Right lung (tissue), 5 donors: ENCODE data around the gene PRKAR2B. TPM values are rescaled to one million over a fixed set of nuclear protein-coding genes. Genes with fewer than 3 reads are reported as not detected.
"Not testable (repeated sequence)": the region's sequence is repeated elsewhere in the genome, so short reads cannot be mapped to it uniquely, and the experiment has no call there.

Source experiments
- DNase-seq, 2 donors: peaks; one replicate each; pipeline ENCODE4 v3.0.0-alpha.2; 2013
- polyA plus RNA-seq, 5 donors: library from polyadenylated mRNA; unstranded; fragments of 120-200 nt; gene quantifications; one replicate each; pipeline versions ENCODE4 v1.2.1 to v1.2.3, GENCODE V29; 2013; ENCODE audit warnings: inconsistent platforms in 1 of 5, low replicate concordance in 1 of 5; ENCODE audit not compliant: insufficient read length in 5 of 5, insufficient read depth in 1 of 5

PRKAR2B gene
- polyA plus RNA-seq, 5 donors: 9.9 to 15.9 (median 12.5) TPM

GRCh38 chr7:107025449-107026103, 18.9 kb upstream of the PRKAR2B start:
- DNase-seq: no peak

DNA sequence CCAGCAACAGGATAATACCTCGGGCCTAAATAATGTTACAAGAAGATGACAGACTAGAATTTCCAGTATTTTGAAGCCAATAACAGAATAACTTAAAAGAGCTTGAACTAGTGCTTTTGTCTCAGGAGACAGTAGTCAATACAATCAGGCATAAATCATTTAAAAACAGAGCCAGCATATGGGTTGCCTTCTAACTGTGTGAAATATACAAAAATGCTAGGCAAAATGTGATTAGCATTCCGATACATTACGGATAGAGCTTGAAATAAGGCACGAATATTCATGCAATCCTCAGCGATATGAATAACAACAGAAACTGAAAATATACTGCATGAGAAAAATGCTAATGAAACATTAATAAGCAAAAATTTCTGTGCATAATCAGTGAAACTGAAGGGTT, 18.3 kb upstream of the PRKAR2B start:
- DNase-seq: no peak

GRCh38 chr7:107027208-107027607, 17.3 kb upstream of the PRKAR2B start:
- DNase-seq: no peak

DNA sequence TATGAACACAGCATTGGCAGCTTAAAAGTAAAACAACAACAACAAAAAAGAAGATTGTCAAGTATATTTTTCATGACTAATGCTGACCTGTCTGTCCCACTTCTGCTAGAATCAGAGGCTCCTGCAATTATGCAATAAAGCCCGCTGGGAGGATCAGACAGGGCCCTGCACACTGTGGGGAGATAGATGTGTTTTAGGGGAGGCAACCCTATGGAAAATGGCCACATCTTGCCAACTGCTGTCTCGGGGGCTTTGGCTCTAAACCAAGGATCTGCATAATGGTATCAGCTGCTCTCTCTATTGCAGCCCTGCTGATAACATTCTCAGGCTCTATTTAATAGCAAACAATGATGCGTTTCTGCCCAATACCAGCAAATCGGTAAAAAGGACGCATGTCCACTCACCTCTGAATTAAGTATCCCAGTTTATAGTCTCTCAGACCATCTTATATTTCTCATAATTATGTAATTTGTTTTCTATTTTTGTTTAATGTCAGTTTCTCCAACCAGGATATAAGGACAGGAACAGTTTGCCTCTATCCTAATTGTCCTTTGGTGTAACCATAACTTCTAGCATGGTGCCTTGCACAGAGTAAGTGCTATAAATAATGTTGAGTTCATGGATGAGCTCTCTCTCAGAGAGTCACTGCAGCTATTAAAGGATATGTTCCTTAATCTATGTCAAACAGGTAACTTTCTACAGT, 15.3 kb upstream of the PRKAR2B start:
- no peak for DNase-seq

- DNase-seq: no peak
Measured at GRCh38 chr7:107029764-107030286, 14.7 kb upstream of the PRKAR2B start.

- DNase-seq: no peak
Measured at GRCh38 chr7:107032050-107032449, 12.5 kb upstream of the PRKAR2B start.

DNA sequence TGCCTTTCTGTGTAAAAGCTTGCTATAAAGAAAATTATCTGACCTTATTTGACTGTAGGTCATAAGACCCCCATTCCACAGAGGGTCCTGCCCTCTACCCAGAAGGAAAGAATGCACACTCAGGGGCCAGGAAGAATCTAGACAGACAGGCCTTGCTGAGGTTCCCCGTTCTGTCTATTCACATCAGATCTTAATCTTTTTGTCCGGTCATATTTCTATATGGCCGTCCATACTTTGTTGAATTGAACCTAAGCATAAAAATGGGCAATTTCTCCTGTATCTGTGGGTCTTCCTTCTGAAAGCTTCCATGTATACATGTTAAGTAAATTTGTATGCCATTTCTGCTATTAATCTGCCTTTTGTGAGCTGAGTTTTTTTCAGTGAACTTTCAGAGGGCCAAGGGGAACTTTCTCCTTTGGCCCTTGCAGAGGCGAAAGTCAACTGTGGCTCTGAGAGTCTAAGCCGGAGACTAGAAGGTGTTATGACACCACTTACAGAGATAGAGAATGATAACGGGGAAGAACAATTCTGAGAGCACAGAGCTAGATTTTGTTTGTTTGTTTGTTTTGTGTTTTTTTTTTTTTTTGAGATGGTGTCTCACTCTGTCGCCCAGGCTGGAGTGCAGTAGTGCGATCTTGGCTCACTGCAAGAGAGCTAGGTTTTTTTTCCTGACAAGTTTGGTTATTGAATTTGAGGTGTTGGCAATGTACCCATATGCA, 11.6 kb upstream of the PRKAR2B start:
- DNase-seq: no peak

DNA sequence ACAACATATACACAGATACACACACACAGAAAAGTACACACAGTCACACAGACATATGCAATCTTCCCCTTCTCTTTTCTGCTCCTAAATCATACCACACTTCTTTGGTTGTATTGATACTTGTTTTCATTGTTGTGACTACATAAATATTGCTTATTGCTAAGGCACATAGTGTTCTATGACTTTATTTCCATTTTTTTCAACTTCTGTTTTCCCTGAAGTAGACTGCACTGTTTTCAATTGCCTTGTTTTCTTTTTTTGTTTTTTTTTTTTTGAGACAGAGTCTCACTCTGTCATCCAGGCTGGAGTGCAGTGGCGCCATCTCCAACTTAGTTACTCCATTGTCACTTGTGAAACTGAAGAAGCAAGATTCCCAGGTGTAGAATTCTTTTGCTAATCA, 10.0 kb upstream of the PRKAR2B start:
- DNase-seq: no peak

DNA sequence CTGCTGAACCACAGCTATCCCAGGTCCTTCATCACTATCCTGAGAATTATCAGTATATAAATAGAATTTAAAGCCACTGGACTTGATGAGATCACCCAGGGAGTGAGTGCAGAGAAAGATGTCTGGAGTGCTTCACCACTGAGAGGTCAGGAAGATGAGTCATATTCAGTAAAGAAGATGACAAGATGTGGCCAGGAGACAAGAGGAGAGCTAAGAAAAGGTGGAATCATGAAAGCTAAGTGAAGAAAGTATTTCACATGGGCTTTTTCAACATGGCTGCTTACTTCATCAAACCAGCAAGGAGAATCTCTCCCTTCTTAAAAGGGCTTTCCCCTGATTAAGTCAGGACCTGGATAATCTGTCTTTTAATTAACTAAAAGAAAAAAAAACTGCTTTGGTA, 9.1 kb upstream of the PRKAR2B start:
- no peak for DNase-seq

- DNase-seq: no peak
Measured at GRCh38 chr7:107036535-107036934, 8.0 kb upstream of the PRKAR2B start.

GRCh38 chr7:107037717-107038603, 6.5 kb upstream of the PRKAR2B start:
- no peak for DNase-seq

DNA sequence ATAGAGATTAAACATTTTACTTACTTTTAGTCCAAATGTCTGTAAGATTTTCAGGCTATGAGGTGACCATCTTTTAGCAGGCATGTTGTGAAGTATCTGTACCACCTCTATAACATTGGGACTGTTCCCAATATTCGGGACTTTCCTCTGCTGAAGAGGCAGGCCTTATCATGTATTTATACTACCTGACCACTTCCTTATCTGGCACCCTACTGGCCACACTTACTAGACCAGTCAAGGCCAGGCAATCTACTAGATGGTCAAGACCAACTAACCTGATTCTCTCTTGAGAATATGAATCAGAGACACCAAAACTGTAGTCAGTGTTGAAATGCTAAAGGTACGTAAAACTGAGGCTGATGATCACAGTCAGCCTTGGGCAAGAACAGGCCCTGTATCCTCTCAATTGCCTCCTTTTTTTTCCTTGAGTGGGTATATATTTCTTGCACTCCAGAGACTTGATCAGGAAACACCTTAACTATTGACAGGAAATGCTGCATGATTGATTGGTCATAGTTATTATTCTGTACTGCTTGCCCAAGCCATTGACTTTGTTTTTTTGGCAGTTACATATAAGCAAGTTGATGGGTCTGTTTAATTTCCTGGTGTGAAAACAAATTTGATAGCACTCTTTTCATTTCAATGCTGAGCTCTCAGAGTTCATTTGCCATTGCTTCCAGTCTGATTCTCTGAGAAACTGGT, 5.2 kb upstream of the PRKAR2B start:
- DNase-seq: no peak

DNA sequence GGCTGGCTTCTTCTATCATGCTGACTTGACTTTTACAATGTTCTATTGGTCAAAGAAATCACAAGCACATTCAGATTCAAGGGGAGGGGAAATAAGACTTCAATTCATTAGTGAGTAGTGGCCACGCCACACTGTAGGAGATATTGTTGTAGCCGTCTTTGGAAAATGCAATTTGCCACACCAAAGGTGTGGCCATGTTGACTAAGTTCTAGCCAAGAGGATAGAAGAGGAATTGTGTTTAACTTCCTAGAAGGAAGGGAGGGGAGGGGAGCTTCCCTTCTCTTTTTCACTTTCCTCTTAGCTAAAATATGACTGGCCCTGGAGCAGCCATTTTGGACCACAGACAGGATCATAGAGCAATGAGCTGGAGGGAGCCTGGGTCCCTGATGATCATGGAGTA, 3.4 kb upstream of the PRKAR2B start:
- no peak for DNase-seq

DNA sequence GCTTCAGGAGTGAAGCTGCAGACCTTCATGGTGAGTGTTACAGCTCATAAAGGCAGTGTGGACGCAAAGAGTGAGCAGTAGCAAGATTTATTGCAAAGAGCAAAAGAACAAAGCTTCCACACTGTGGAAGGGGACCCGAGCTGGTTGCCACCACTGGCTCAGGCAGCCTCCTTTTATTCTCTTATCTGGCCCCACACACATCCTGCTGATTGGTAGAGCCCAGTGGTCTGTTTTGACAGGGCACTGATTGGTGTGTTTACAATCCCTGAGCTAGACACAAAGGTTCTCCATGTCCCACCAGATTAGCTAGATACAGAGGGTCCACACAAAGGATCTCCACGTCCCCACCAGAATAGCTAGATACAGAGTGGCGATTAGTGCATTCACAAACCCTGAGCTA, 2.7 kb upstream of the PRKAR2B start:
- not testable (repeated sequence) for DNase-seq

- DNase-seq: not testable (repeated sequence)
Measured at GRCh38 chr7:107042326-107042910, 2.1 kb upstream of the PRKAR2B start.

- no peak for DNase-seq
Measured at GRCh38 chr7:107043491-107043890, 1.0 kb upstream of the PRKAR2B start.

DNA sequence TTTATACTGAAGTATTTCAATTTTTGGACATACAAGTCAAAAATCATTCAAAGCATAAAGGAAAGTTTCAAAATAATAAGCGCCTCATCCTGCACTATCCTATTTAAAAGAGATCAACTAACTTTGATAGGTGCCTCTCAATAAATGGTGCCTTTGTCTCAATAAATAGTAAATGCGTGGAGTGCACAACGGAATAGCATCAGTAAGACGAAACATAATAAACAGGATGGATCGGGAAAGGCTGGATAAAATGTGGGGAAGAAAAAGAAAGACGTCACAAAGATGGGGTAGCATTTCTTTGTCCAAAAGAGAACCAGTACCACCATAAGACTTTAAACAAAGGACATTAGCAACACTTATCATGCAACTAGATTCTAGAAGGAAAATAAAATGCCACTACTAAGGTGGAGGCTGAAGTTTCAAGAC, 571 bp upstream of the PRKAR2B start:
- peak in 1 of 2 donors; percentile 32 for DNase-seq

DNA sequence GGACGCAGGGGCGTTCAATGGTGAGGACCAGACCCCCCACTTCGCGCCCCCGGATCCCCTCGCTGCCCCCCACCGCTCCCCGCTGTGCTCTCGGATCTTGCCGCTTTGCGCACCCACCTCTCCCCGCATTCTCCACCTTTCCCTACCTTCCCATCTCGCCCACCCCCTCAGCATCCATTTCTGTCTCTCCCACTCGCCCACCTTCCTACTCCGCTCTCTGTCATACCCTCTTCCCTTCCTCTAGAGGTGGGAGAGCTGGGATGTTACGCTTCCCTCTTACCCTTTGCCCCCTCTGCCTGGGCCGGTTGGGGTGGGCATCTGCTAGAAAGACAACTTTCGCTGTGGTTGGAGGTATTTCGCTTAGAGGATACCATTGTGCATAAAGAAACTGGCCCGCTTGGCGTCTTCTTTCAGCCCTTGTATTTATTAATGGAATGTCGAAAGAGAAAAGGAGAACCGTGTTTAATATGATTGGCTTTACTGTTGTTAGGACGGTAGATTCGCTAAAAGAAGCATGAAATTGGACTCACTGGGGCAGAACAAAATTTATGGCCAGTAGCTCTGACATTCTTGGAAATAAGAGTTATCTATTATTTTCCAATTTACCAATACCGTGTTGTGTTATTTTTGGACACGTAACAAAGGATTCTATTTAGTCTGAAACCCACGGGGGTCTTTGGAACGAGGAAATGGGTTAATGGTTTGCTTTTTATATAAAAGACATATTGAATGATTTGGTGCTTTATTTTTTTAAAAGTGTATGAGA, 873 bp downstream of the PRKAR2B start:
- peak; percentile 2 to 8 for DNase-seq

DNA sequence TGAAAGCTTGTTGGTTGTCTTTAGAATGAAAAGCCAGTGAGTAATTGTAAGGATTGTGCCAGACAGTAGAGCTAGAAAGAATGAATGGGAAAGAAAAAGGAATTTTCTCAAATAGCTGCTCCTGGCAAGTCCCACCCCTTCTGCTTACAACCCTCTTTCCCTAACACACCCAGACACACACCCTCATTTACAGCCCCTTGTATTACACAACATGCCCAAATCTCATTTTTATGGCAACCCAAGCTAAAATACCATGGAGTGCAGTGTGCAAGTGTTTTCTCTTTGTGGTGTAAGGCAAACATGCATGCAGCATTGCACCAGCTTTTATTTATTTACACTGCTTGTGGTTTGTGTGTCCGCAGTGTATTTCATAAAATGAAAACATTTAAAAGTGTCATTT, 1.5 kb downstream of the PRKAR2B start:
- DNase-seq: peak in 1 of 2 donors; percentile 12
